H1 (cell line): ENCODE data around the gene PSD2. TPM values are rescaled to one million over a fixed set of nuclear protein-coding genes. Genes with fewer than 3 reads are reported as not detected.

Experiments
- CTCF ChIA-PET: fragments of 300-600 bp; sonication (Branson Sonifier 250); formaldehyde crosslinking; loops from one replicate; lab custom pipeline; 2021; ENCODE audit not compliant: partially characterized antibody; lab: Charles Lee
- POLR2A ChIA-PET: fragments of 300-600 bp; sonication (Branson Sonifier 250); formaldehyde crosslinking; loops from one replicate; lab custom pipeline; 2021; ENCODE audit warnings: inconsistent platforms; ENCODE audit not compliant: partially characterized antibody; lab: Charles Lee
- DNase-seq, 2 experiments: peaks; one replicate each; pipeline versions ENCODE4 v3.0.0 to v3.0.0-alpha.2; 2010 to 2022; ENCODE audit warnings: low spot score in 2 of 2, low read depth in 1 of 2, mixed read lengths in 1 of 2
- FAIRE-seq: peaks from 2 replicates; lab custom pipeline; 2011; peaks lifted over from hg19 to GRCh38; lab: Jason Lieb, UNC
- H2AFZ ChIP-seq: 2 replicates; pipeline ENCODE4 v1.8.1; 2012; ENCODE audit warnings: low read length, inconsistent platforms
- H2AK5ac ChIP-seq: 2 replicates; pipeline ENCODE4 v1.6.1; 2013; ENCODE audit warnings: low read depth, low read length
- H2BK120ac ChIP-seq: replicated peaks from 2 replicates; pipeline ENCODE3; 2013; ENCODE audit warnings: low read depth, low read length, inconsistent platforms
- H2BK12ac ChIP-seq: 2 replicates; pipeline ENCODE4 v1.6.1; 2013; ENCODE audit warnings: low read depth, low read length
- H2BK15ac ChIP-seq: 2 replicates; pipeline ENCODE4 v1.6.1; 2013; ENCODE audit warnings: low read length
- H2BK20ac ChIP-seq: 2 replicates; pipeline ENCODE4 v1.6.1; 2013; ENCODE audit warnings: low read length
- H2BK5ac ChIP-seq: 2 replicates; pipeline ENCODE4 v1.6.1; 2013; ENCODE audit warnings: low read depth, low read length
- H3K14ac ChIP-seq: 2 replicates; pipeline ENCODE4 v1.6.1; 2013; ENCODE audit warnings: inconsistent platforms; ENCODE audit not compliant: insufficient read length
- H3K18ac ChIP-seq: 2 replicates; pipeline ENCODE4 v1.6.1; 2013; ENCODE audit warnings: low read length; ENCODE audit errors: extremely low read depth
- H3K23ac ChIP-seq: 2 replicates; pipeline ENCODE4 v1.6.1; 2013; ENCODE audit warnings: inconsistent platforms; ENCODE audit not compliant: insufficient read length
- H3K23me2 ChIP-seq: 2 replicates; pipeline ENCODE4 v1.6.1; 2013; ENCODE audit warnings: low read depth, low read length
- H3K27ac ChIP-seq: 2 replicates; pipeline ENCODE4 v1.6.1; 2011; ENCODE audit warnings: low read depth, low read length, inconsistent platforms
- H3K27me3 ChIP-seq, 4 experiments: replicated peaks in 1 of 4; 1 replicate in 1 of 4; 2 replicates in 3 of 4; pipeline versions ENCODE4 v1.6.1 to v1.8.1; 2011 to 2013; ENCODE audit warnings: low read length in 3 of 4, mild to moderate bottlenecking in 3 of 4, inconsistent platforms in 2 of 4, mixed read lengths in 2 of 4, moderate library complexity in 1 of 4; ENCODE audit not compliant: control insufficient read depth in 3 of 4, insufficient read depth in 3 of 4; ENCODE audit errors: extremely low read depth in 1 of 4
- H3K36me3 ChIP-seq, 4 experiments: 2 replicates each; pipeline versions ENCODE4 v1.6.1 to v1.8.1; 2011 to 2013; ENCODE audit warnings: mild to moderate bottlenecking in 4 of 4, low read length in 3 of 4, moderate library complexity in 2 of 4, control low read depth in 1 of 4, inconsistent platforms in 1 of 4; ENCODE audit not compliant: insufficient read depth in 4 of 4, control insufficient read depth in 2 of 4
- H3K4ac ChIP-seq: replicated peaks from 2 replicates; pipeline ENCODE3; 2013; ENCODE audit warnings: low read length, low read depth, mixed read lengths, inconsistent platforms; ENCODE audit not compliant: insufficient read length
- H3K4me1 ChIP-seq, 4 experiments: replicated peaks in 1 of 4; 1 replicate in 1 of 4; 2 replicates in 3 of 4; pipeline versions ENCODE4 v1.6.1 to v1.8.1; 2011 to 2013; ENCODE audit warnings: low read length in 3 of 4, inconsistent platforms in 2 of 4, mixed read lengths in 1 of 4; ENCODE audit not compliant: insufficient read depth in 4 of 4, control insufficient read depth in 3 of 4
- H3K4me2 ChIP-seq, 2 experiments: 2 replicates each; pipeline versions ENCODE4 v1.6.1 to v1.8.1; 2011 to 2013; ENCODE audit warnings: low read depth in 2 of 2, low read length in 2 of 2, control low read depth in 1 of 2, inconsistent platforms in 1 of 2, mild to moderate bottlenecking in 1 of 2; ENCODE audit not compliant: insufficient read depth in 1 of 2
- H3K4me3 ChIP-seq, 4 experiments: fragments of 200-600, 300-600 bp in 1 of 4; sonication (generic), shearing (Covaris generic), sonication (Bioruptor Twin) in 1 of 4; 2 replicates each; pipeline versions ENCODE4 v1.5.1 to v1.8.1; 2011 to 2016; ENCODE audit warnings: low read length in 4 of 4, low read depth in 3 of 4, control low read depth in 2 of 4, inconsistent platforms in 2 of 4, mild to moderate bottlenecking in 2 of 4, mixed read lengths in 1 of 4, moderate library complexity in 1 of 4; ENCODE audit not compliant: insufficient read depth in 2 of 4; ENCODE audit errors: extremely low read depth in 1 of 4
- H3K56ac ChIP-seq: replicated peaks from 2 replicates; pipeline ENCODE3; 2013; ENCODE audit warnings: low read depth, mild to moderate bottlenecking, mixed read lengths, low read length, inconsistent platforms; ENCODE audit not compliant: insufficient read length
- H3K79me1 ChIP-seq: 2 replicates; pipeline ENCODE4 v1.6.1; 2013; ENCODE audit warnings: low read depth, low read length, control low read depth
- H3K79me2 ChIP-seq, 2 experiments: 2 replicates each; pipeline versions ENCODE4 v1.6.1 to v1.8.1; 2012 to 2013; ENCODE audit warnings: low read length in 2 of 2, mild to moderate bottlenecking in 2 of 2, inconsistent platforms in 1 of 2; ENCODE audit not compliant: insufficient read depth in 2 of 2, control insufficient read depth in 1 of 2
- H3K9ac ChIP-seq, 4 experiments: replicated peaks in 1 of 4; 1 replicate in 1 of 4; 2 replicates in 3 of 4; pipeline versions ENCODE4 v1.6.1 to v1.8.1; 2011 to 2013; ENCODE audit warnings: low read depth in 3 of 4, low read length in 3 of 4, control low read depth in 2 of 4, mild to moderate bottlenecking in 2 of 4, moderate library complexity in 2 of 4, inconsistent platforms in 1 of 4; ENCODE audit errors: extremely low read depth in 1 of 4
- H3K9me3 ChIP-seq, 2 experiments: 2 replicates each; pipeline versions ENCODE4 v1.6.1 to v1.8.1; 2012 to 2013; ENCODE audit warnings: mild to moderate bottlenecking in 2 of 2, moderate library complexity in 2 of 2, control low read depth in 1 of 2, inconsistent platforms in 1 of 2, low read depth in 1 of 2, low read length in 1 of 2, mixed read lengths in 1 of 2; ENCODE audit not compliant: insufficient read depth in 2 of 2
- H4K20me1 ChIP-seq, 2 experiments: replicated peaks in 1 of 2; 2 replicates each; pipeline versions ENCODE3 to v1.8.1; 2011 to 2013; ENCODE audit warnings: inconsistent platforms in 2 of 2, low read length in 2 of 2, mild to moderate bottlenecking in 1 of 2; ENCODE audit not compliant: insufficient read depth in 2 of 2, control insufficient read depth in 1 of 2
- H4K5ac ChIP-seq: 2 replicates; pipeline ENCODE4 v1.6.1; 2013; ENCODE audit warnings: low read length, low read depth, mixed read lengths, inconsistent platforms; ENCODE audit not compliant: insufficient read length
- H4K8ac ChIP-seq: 2 replicates; pipeline ENCODE4 v1.8.0; 2013; ENCODE audit warnings: mild to moderate bottlenecking, moderate library complexity, low read length, inconsistent platforms; ENCODE audit not compliant: insufficient read depth; ENCODE audit errors: extremely low read depth
- H4K91ac ChIP-seq: replicated peaks from 2 replicates; pipeline ENCODE3; 2013; ENCODE audit warnings: low read length, mixed read lengths, inconsistent platforms; ENCODE audit not compliant: insufficient read length
- BRCA1 ChIP-seq: IDR thresholded peaks from 2 replicates; pipeline ENCODE4 v1.6.1; 2012; ENCODE audit warnings: low read depth, low read length, improper control_type of control experiment
- FOSL1 ChIP-seq: IDR thresholded peaks from 2 replicates; pipeline ENCODE4 v1.6.1; 2011; ENCODE audit warnings: mild to moderate bottlenecking, low read depth, low read length, moderate library complexity; ENCODE audit not compliant: insufficient read depth
- GTF2F1 ChIP-seq: IDR thresholded peaks from 2 replicates; pipeline ENCODE4 v1.6.1; 2012; ENCODE audit warnings: low read depth, low read length, improper control_type of control experiment, borderline replicate concordance
- HDAC2 ChIP-seq, 2 experiments: fragments of 300-600 bp in 1 of 2; sonication (generic) in 1 of 2; IDR thresholded peaks; 2 replicates each; pipeline ENCODE4 v1.6.1; 2011 to 2012; ENCODE audit warnings: low read depth in 2 of 2, low read length in 2 of 2, mild to moderate bottlenecking in 2 of 2, moderate library complexity in 2 of 2, borderline replicate concordance in 1 of 2, inconsistent platforms in 1 of 2
- KDM1A ChIP-seq: fragments of 200-600, 300-600 bp; sonication (generic); IDR thresholded peaks from 2 replicates; pipeline ENCODE4 v1.7.1; 2016; ENCODE audit warnings: mild to moderate bottlenecking, low read length, borderline replicate concordance
- MAFK ChIP-seq: IDR thresholded peaks from 2 replicates; pipeline ENCODE4 v1.6.1; 2012; ENCODE audit warnings: low read depth, mild to moderate bottlenecking, improper control_type of control experiment, low read length
- PHF8 ChIP-seq: fragments of 200-600 bp; sonication (generic); conservative IDR thresholded peaks from 2 replicates; pipeline ENCODE4 v1.7.1; 2012; ENCODE audit warnings: low read depth, mild to moderate bottlenecking, inconsistent platforms, low read length, moderate library complexity
- SUZ12 ChIP-seq: fragments of 200-600 bp; sonication (generic); IDR thresholded peaks from 2 replicates; pipeline ENCODE4 v1.6.1; 2012; ENCODE audit warnings: mild to moderate bottlenecking, inconsistent platforms, low read length, moderate library complexity, mixed read lengths
- WGBS, 2 experiments: shearing (Covaris generic) in 1 of 2; methylation state at CpG; one replicate each; pipeline versions ENCODE4 v1.1.6 to v1.1.7; 2013 to 2015; ENCODE audit warnings: low lambda C conversion rate in 2 of 2, mixed read lengths in 2 of 2, inconsistent platforms in 1 of 2, low coverage in 1 of 2, missing lambda C conversion rate in 1 of 2; ENCODE audit not compliant: insufficient replicate concordance in 2 of 2, insufficient coverage in 1 of 2, insufficient read length in 1 of 2; ENCODE audit errors: extremely low coverage in 1 of 2, missing lambda C conversion rate in 1 of 2; 5-methylcytosine and 5-hydroxymethylcytosine counted together
- polyA plus RNA-seq, 7 experiments: library from polyadenylated mRNA; depleted of rRNA in 3 of 7; stranded (reverse) in 5 of 7; unstranded in 2 of 7; fragments of >200 nt in 5 of 7; fragments of 200-250 nt in 2 of 7; gene quantifications; 1 replicate in 5 of 7; 2 replicates in 1 of 7; 4 replicates in 1 of 7; pipeline versions ENCODE4 v1.2.1 to v1.2.3, GENCODE V29; 2011 to 2013; ENCODE audit warnings: missing spikeins in 2 of 7, mixed read lengths in 2 of 7
- total RNA-seq: library from RNA; stranded (reverse); fragmentation: NEBNext Ultra II Directional; extraction: Animal tissue kit (Norgen Biotek cat#: 25700); gene quantifications from 2 replicates; pipeline ENCODE4 v1.2.1, GENCODE V29; 2021
- TF ChIP-seq, protein P1 (sequence below): IDR thresholded peaks from 2 replicates; pipeline ENCODE4 v1.6.1; 2012; ENCODE audit warnings: inconsistent platforms
- TF ChIP-seq, protein P2 (sequence below): IDR thresholded peaks from 2 replicates; pipeline ENCODE4 v1.6.1; 2012; ENCODE audit warnings: low read length, inconsistent platforms

PSD2 gene
- total and polyA plus RNA-seq, 2 of the 8 experiments (the other 6 are each of a cell fraction or from before 2014, with no cell fraction given) = 0.06 to 0.14 TPM

DNA sequence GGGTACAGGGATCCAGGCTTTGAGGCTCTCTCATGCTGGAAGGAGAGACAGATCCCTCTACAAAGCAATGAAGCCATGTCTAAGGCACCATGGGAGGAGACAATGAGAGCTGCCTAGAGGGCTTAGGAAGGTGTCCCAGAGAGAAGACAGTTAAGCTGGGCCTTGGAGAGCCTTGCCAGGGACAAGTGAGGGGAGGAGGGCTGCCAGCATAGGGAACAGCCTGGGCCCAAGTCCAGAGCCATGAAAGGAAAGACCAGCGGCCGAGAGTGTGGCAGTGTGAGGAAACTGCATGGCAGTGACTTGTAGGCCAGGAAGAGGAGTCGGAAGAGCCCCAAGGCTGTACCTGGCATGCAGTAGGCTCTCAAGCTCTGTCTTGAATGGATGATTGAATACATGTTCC lies 88.5 kb downstream of the PSD2 start:
- H3K9ac ChIP-seq = no peak overlapping the region
- H3K14ac ChIP-seq = no peak overlapping the region
- H3K4me3 ChIP-seq = no peak overlapping the region
- WGBS, 2 experiments = 96% methylated on average over 3 of the region's 3 CpGs; no CpG with 5 or more reads in 1 of the 2 experiments
- H3K4ac ChIP-seq = no peak overlapping the region
- no peaks in the 10 kb centered on the region for H3K9me3 ChIP-seq
- H3K36me3 ChIP-seq = no peaks in the 10 kb centered on the region
- H3K4me1 ChIP-seq = peaks cover 0 to 9% (median 0%) of the 10 kb centered on the region in 4 experiments; a peak in 3 of 7 replicates
- H3K23ac ChIP-seq = no peak overlapping the region
- H3K79me2 ChIP-seq = no peaks in the 10 kb centered on the region
- DNase-seq = no peak
- CTCF ChIA-PET = interaction anchor here (0.9 to 5.3 kb wide), 5 partner anchors 12 to 85 kb away, joined by 3 to 50 read pairs (median 10); no protein-coding TSS in a partner anchor
- TF ChIP-seq HDAC2 (IDR thresholded peaks at IDR 0.05; ENCODE audit: borderline replicate concordance in 1 of 2, low read depth in 2 of 2, low read length in 2 of 2) (no peak), BRCA1 (no peak), PHF8 (no peak), KDM1A (no peak), MAFK (no peak), GTF2F1 (no peak), FOSL1 (no peak), SUZ12 (no peak)
- TF ChIP-seq, protein P1, sequence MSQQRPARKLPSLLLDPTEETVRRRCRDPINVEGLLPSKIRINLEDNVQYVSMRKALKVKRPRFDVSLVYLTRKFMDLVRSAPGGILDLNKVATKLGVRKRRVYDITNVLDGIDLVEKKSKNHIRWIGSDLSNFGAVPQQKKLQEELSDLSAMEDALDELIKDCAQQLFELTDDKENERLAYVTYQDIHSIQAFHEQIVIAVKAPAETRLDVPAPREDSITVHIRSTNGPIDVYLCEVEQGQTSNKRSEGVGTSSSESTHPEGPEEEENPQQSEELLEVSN = no peak
- TF ChIP-seq, protein P2, sequence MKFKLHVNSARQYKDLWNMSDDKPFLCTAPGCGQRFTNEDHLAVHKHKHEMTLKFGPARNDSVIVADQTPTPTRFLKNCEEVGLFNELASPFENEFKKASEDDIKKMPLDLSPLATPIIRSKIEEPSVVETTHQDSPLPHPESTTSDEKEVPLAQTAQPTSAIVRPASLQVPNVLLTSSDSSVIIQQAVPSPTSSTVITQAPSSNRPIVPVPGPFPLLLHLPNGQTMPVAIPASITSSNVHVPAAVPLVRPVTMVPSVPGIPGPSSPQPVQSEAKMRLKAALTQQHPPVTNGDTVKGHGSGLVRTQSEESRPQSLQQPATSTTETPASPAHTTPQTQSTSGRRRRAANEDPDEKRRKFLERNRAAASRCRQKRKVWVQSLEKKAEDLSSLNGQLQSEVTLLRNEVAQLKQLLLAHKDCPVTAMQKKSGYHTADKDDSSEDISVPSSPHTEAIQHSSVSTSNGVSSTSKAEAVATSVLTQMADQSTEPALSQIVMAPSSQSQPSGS = no peak
- TF ChIP-seq, all 59 proteins: peak for 0
- POLR2A ChIA-PET = no interaction called here
- H2BK12ac ChIP-seq = 0 out of 2 replicates have a peak overlapping the region, but pooled peaks have one; percentile 17
- H3K79me1 ChIP-seq = peaks cover 2% of the 10 kb centered on the region; the same call in 1 of the 2 replicates
- H2BK5ac ChIP-seq = no peak overlapping the region
- H3K27ac ChIP-seq = no peak overlapping the region
- no peak overlapping the region for H2BK15ac ChIP-seq
- no peak overlapping the region for H4K91ac ChIP-seq
- H2BK20ac ChIP-seq = no peak overlapping the region
- FAIRE-seq = no peak
- peaks cover 0 to 2% (median under 1%) of the 10 kb centered on the region in 4 experiments; a peak in 3 of 7 replicates for H3K27me3 ChIP-seq
- H3K23me2 ChIP-seq = no peaks in the 10 kb centered on the region
- no peak overlapping the region for H3K4me2 ChIP-seq
- no peaks in the 10 kb centered on the region for H4K20me1 ChIP-seq
- H4K5ac ChIP-seq = no peak overlapping the region
- H3K56ac ChIP-seq = no peak overlapping the region
- H3K18ac ChIP-seq = no peak overlapping the region
- H2AFZ ChIP-seq = no peak overlapping the region
- H2AK5ac ChIP-seq = no peak overlapping the region
- no peak overlapping the region for H4K8ac ChIP-seq
- no peak overlapping the region for H2BK120ac ChIP-seq
